SH-SY5Y (cell line): ENCODE data around the gene ADAMTS1.

ENCODE experiments used
- GATA2 ChIP-seq: IDR thresholded peaks from 2 replicates; pipeline ENCODE4 v1.6.1; 2011; ENCODE audit warnings: mild to moderate bottlenecking, low read depth, low read length
- GATA3 ChIP-seq: IDR thresholded peaks from 2 replicates; pipeline ENCODE4 v1.6.1; 2011; ENCODE audit warnings: low read depth, mild to moderate bottlenecking, low read length, moderate library complexity

GRCh38 chr21:26836528-26836927 lies 8.7 kb downstream of the ADAMTS1 start:
- TF ChIP-seq GATA2 (no peak), GATA3 (no peak)
